Fibroblast of villous mesenchyme (primary cell): Measurements from ENCODE around the gene BUD31. TPM values are rescaled to one million over a fixed set of nuclear protein-coding genes. Genes with fewer than 3 reads are reported as not detected.

Experiments
- DNase-seq: peaks from one replicate; pipeline ENCODE4 v3.0.0-alpha.2; 2010; ENCODE audit warnings: low read depth
- H3K4me3 ChIP-seq: 2 replicates; pipeline ENCODE4 v1.5.1; 2011; ENCODE audit warnings: low read depth, mild to moderate bottlenecking, low read length
- CTCF ChIP-seq: IDR thresholded peaks from 2 replicates; pipeline ENCODE4 v1.5.1; 2012; ENCODE audit warnings: low read depth, mild to moderate bottlenecking, low read length; ENCODE audit not compliant: insufficient read depth
- total RNA-seq: library from RNA; depleted of rRNA; stranded (reverse); fragments of >200 nt; gene quantifications from 2 replicates; pipeline ENCODE4 v1.2.3, GENCODE V29; 2012

Gene BUD31
- total RNA-seq, 1 donor, result 101 TPM

DNA sequence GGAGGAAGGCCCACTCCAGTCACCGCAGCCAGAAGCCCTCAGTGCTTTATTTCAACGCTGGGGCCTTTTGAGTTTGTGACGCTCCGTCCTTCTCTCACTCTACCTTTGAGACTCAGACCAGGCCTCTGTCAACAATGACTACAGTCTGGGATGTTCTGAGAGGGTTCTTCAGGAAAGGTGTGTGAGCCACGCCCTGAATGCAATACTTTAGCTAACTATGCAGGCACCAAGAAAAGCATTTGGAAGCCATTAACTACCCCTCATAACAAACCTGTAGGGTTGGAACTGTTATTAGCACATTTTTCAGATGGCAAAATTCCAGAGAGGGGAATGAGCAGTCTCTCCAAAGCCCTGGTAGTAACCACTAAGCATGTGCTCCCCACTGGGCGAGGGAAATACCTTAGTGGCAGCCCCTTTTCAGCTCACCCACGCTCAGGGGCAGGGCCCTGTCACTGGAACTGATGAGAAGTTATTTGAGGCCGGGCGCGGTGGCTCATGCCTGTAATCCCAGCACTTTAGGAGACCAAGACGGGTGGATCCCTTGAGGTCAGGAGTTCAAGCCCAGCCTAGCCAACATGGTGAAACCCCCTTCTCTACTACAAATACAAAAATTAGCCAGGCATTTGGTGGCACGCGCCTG lies 39.9 kb upstream of the BUD31 start:
- TF ChIP-seq CTCF, result no peak
- H3K4me3 ChIP-seq, result no peak overlapping the region
- DNase-seq, result no peak

DNA sequence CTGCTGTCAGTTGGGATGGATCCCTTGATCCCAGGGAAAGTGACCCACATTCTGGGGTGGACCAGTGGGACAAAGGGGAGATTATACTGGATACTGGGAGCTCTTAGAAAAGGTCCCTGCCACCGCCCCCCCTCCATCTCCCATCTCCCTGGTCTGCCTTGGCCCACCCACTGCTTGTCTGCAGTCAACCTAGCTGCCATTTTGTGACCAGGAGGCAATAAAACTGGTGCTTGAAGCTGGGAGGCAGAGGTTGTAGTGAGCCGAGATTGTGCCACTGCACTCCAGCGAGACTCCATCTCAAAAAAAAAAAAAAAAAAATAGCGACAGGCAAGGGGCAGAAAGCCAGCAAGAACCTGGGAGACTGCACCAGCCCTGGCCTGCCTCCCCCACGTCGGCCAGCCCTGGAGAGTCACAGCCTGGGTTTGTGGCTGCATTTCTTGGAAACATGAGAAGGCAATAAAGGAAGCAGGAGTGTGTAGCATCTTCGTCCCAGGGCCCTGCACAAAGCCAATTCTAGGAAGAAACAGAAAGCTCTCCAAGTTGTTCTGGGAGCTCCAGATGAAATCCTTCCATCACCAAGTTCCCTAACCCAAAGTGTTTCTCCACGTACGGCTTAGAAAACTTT lies 38.9 kb upstream of the BUD31 start:
- no peak overlapping the region for H3K4me3 ChIP-seq
- no peak for TF ChIP-seq CTCF
- DNase-seq, result peak; percentile 52

- no peak for TF ChIP-seq CTCF
- no peak for DNase-seq
- H3K4me3 ChIP-seq, result no peak overlapping the region
These were observed 37.3 kb upstream of the BUD31 start for GRCh38 chr7:99371376-99371920.

DNA sequence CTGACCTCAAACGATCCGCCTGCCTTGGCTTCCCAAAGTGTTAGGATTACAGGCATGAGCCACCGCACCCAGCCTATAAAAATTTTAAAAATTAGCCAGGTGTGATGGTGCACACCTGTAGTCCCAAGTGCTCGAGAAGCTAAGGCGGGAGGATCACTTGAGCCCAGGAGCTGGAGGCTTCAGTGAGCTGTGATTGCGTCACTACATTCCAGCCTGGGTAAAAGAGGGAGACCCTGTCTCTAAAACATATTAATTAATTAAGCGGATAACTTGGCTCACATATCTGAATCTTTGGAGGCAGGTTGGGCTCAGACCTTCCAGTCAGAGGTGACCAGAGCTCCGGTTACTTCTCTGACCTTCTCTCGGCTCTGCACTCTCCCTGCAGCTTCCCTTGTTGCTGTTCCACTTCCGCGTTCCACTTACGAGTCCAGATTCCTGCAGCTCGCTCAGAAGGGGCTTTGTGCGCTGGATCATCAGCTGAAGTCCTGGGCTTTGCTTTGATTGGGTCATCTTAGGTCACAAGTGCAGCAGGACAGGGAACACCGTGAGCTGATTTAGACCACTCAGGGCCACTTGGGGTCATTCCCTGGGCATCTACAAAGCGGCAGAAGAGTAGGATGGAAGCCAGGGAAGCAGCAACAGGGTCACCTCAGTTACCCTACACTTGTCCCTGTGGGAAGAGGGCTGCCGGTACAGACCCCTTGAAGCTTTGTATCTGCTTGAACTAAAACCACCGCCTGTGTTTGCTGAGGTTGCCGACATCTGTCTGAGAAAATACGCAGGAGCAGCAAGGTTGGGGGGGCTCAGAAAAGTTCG lies 36.3 kb upstream of the BUD31 start:
- no peak for TF ChIP-seq CTCF
- DNase-seq, result peak; percentile 51
- no peak overlapping the region for H3K4me3 ChIP-seq

GRCh38 chr7:99373091-99374066 lies 35.4 kb upstream of the BUD31 start:
- no peak for TF ChIP-seq CTCF
- H3K4me3 ChIP-seq, result peak overlapping the region; percentile 78
- DNase-seq, result no peak
